MM.1S (cell line): ENCODE measurements around the gene SPRED2.

ENCODE experiments used
- DNase-seq: peaks from one replicate; pipeline ENCODE4 v3.0.0-alpha.2; 2015
- H2AFZ ChIP-seq: fragments of 300-600 bp; sonication (generic); 2 replicates; pipeline ENCODE4 v1.6.0; 2016; ENCODE audit warnings: antibody characterized with exemption, low read length
- H3F3A ChIP-seq: fragments of 300-600 bp; sonication (generic); 2 replicates; pipeline ENCODE4 v1.6.1; 2016; ENCODE audit warnings: mild to moderate bottlenecking, antibody characterized with exemption, low read length, moderate library complexity, mixed read lengths; ENCODE audit not compliant: insufficient read depth
- H3K27ac ChIP-seq: fragments of 300-600 bp; sonication (generic); 2 replicates; pipeline ENCODE4 v1.5.1; 2016; ENCODE audit warnings: mild to moderate bottlenecking, low read length
- H3K27me3 ChIP-seq: fragments of 300-600 bp; sonication (generic); replicated peaks from 2 replicates; pipeline ENCODE4 v1.6.0; 2016; ENCODE audit warnings: low read length; ENCODE audit not compliant: insufficient read depth
- H3K36me3 ChIP-seq: fragments of 300-600 bp; sonication (generic); replicated peaks from 2 replicates; pipeline ENCODE4 v1.6.1; 2016; ENCODE audit warnings: mild to moderate bottlenecking, low read length, mixed read lengths; ENCODE audit not compliant: insufficient read depth
- H3K4me1 ChIP-seq: fragments of 300-600 bp; sonication (generic); 2 replicates; pipeline ENCODE4 v1.6.1; 2016; ENCODE audit warnings: low read length, mixed read lengths
- H3K4me2 ChIP-seq: fragments of 300-600 bp; sonication (generic); 2 replicates; pipeline ENCODE4 v1.6.0; 2016; ENCODE audit warnings: low read depth, low read length
- H3K4me3 ChIP-seq: fragments of 300-600 bp; sonication (generic); 2 replicates; pipeline ENCODE4 v1.5.1; 2016; ENCODE audit warnings: low read length, mixed read lengths
- H3K79me2 ChIP-seq: fragments of 300-600 bp; sonication (generic); 2 replicates; pipeline ENCODE4 v1.6.1; 2016; ENCODE audit warnings: mixed run types, low read length, mixed read lengths
- H3K9ac ChIP-seq: fragments of 300-600 bp; sonication (generic); 2 replicates; pipeline ENCODE4 v1.6.1; 2016; ENCODE audit warnings: low read length, mixed read lengths
- H3K9me2 ChIP-seq: fragments of 300-600 bp; sonication (generic); replicated peaks from 2 replicates; pipeline ENCODE4 v1.6.1; 2016; ENCODE audit warnings: mild to moderate bottlenecking, low read length, mixed read lengths; ENCODE audit not compliant: insufficient read depth
- H3K9me3 ChIP-seq: fragments of 300-600 bp; sonication (generic); replicated peaks from 2 replicates; pipeline ENCODE4 v1.6.1; 2016; ENCODE audit warnings: mild to moderate bottlenecking, low read length, mixed read lengths; ENCODE audit not compliant: insufficient read depth
- H4K20me1 ChIP-seq: fragments of 300-600 bp; sonication (generic); 2 replicates; pipeline ENCODE4 v1.6.1; 2016; ENCODE audit warnings: mild to moderate bottlenecking, low read length, moderate library complexity, mixed read lengths; ENCODE audit not compliant: insufficient read depth
- CTCF ChIP-seq: fragments of 300-600 bp; sonication (generic); IDR thresholded peaks from 2 replicates; pipeline ENCODE4 v1.5.1; 2016; ENCODE audit warnings: antibody characterized with exemption, low read length, mixed read lengths
- EZH2 ChIP-seq: fragments of 300-600 bp; sonication (generic); optimal IDR thresholded peaks from 2 replicates; pipeline ENCODE3; 2017; ENCODE audit warnings: low read depth, mild to moderate bottlenecking, antibody characterized with exemption, low read length, mixed read lengths
- EZH2phosphoT487 ChIP-seq: fragments of 300-600 bp; sonication (generic); IDR thresholded peaks from 2 replicates; pipeline ENCODE4 v1.6.1; 2018; ENCODE audit warnings: antibody characterized with exemption, low read length

Gene SPRED2

DNA sequence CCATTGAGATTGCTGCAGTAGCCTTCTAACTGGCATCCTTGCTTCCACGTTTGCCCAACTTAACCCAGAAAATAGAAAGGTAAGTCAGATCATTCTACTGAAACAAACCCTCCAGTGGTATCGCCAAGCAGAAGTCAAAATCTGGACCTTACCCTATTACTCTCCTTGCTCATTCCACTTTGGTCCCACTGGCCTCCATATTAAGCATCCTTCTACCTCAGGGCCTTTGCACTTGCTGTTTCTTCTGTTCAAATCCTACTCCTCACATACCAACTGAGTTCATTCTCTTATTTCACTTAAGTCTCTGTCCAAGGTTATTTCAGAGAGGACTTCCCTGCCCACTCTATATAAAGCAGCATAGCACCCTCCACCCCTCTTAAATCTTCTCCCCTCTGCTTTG, 84.5 kb downstream of the SPRED2 start:
- H3F3A ChIP-seq = peaks cover 6% of the 10 kb centered on the region
- TF ChIP-seq EZH2 (no peak), CTCF (no peak), EZH2phosphoT487 (no peak)

DNA sequence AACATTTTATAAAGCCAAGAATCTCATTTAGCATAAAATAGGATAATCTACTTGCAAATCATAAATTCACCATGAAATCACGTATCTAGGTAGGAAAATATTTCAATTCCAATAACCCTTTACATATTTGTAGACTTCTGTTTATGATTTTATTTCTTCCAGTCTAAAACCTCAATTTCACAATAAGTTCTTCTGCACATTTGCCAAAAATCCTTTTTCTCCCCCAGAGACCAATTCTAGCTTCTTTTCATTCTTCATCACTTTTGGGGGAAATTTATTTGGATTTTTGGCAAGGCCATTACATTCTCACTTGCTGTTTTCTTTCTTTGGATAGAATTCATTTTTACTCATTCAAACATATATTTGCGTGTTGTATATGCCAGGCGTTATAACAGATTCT, 86.8 kb downstream of the SPRED2 start:
- Histone ChIP-seq H3K4me2 (no peak overlapping the region), H4K20me1 (peaks cover 12% of the 10 kb centered on the region), H3K4me1 (peaks cover 14% of the 10 kb centered on the region), H2AFZ (no peak overlapping the region), H3K4me3 (no peak overlapping the region), H3K36me3 (no peaks in the 10 kb centered on the region), H3K27ac (no peak overlapping the region), H3K79me2 (peaks cover 81% of the 10 kb centered on the region), H3K9ac (no peak overlapping the region), H3K9me2 (no peaks in the 10 kb centered on the region), H3K27me3 (no peaks in the 10 kb centered on the region), H3K9me3 (no peaks in the 10 kb centered on the region), H3F3A (peaks cover 6% of the 10 kb centered on the region)
- no peak for TF ChIP-seq EZH2phosphoT487
- no peak for TF ChIP-seq CTCF
- no peak for TF ChIP-seq EZH2
- no peak for DNase-seq

More for the DNA sequence above, 84.5 kb downstream of the SPRED2 start:
- Histone ChIP-seq H3K9ac (no peak overlapping the region), H3K79me2 (peaks cover 96% of the 10 kb centered on the region), H3K4me1 (peaks cover 18% of the 10 kb centered on the region), H3K4me3 (no peak overlapping the region), H3K27ac (no peak overlapping the region), H3K4me2 (no peak overlapping the region), H3K9me3 (no peaks in the 10 kb centered on the region), H2AFZ (no peak overlapping the region), H4K20me1 (peaks cover 12% of the 10 kb centered on the region), H3K36me3 (no peaks in the 10 kb centered on the region), H3K27me3 (no peaks in the 10 kb centered on the region), H3K9me2 (no peaks in the 10 kb centered on the region)
- no peak for DNase-seq

- Histone ChIP-seq H3K9ac (no peak overlapping the region), H3K27me3 (no peaks in the 10 kb centered on the region), H3K4me2 (no peak overlapping the region), H3K79me2 (peaks cover 72% of the 10 kb centered on the region), H3F3A (peaks cover 4% of the 10 kb centered on the region), H3K27ac (no peak overlapping the region), H2AFZ (no peak overlapping the region), H3K4me3 (no peak overlapping the region), H3K9me2 (no peaks in the 10 kb centered on the region), H3K36me3 (no peaks in the 10 kb centered on the region), H3K9me3 (no peaks in the 10 kb centered on the region), H4K20me1 (peaks cover 3% of the 10 kb centered on the region), H3K4me1 (peaks cover 5% of the 10 kb centered on the region)
- no peak for DNase-seq
- TF ChIP-seq EZH2phosphoT487 (no peak), EZH2 (no peak), CTCF (no peak)
Measured at GRCh38 chr2:65344689-65345088, 87.7 kb downstream of the SPRED2 start.
